HG03025 (cell line): ENCODE results near the gene PALM3.
"Not testable (repeated sequence)": the region's sequence is repeated elsewhere in the genome, so short reads cannot be mapped to it uniquely, and the experiment has no call there.

Experiments
- ATAC-seq: cut with Tn5 transposase; IDR thresholded peaks from one replicate; pipeline ENCODE4 v1.9.1; 2021; ENCODE audit warnings: mild to moderate bottlenecking, moderate library complexity; ENCODE audit not compliant: unreplicated experiment, low FRiP score

PALM3 gene

GRCh38 chr19:14039181-14039580 is 22.7 kb downstream of the PALM3 start:
- ATAC-seq: no peak

- no peak for ATAC-seq
Measured at GRCh38 chr19:14035706-14036105, 26.2 kb downstream of the PALM3 start.

- ATAC-seq: not testable (repeated sequence)
Measured at GRCh38 chr19:14035159-14035558, 26.7 kb downstream of the PALM3 start.

- no peak for ATAC-seq
Measured at GRCh38 chr19:14033946-14034345, 27.9 kb downstream of the PALM3 start.

GRCh38 chr19:14031719-14032480 is 30.0 kb downstream of the PALM3 start, which contains the start of gene IL27RA:
Gene IL27RA (plus strand): TSS chr19:14031762. CDS start chr19:14031873, 111 bp downstream.
- no peak for ATAC-seq

GRCh38 chr19:14030997-14031718 is 30.7 kb downstream of the PALM3 start:
- ATAC-seq: no peak

- no peak for ATAC-seq
Measured at GRCh38 chr19:14028901-14029300, 33.0 kb downstream of the PALM3 start.

GRCh38 chr19:14027856-14028450 is 33.9 kb downstream of the PALM3 start, which contains the start of gene RLN3:
Gene RLN3 (plus strand): TSS chr19:14028148. CDS start chr19:14028205, 57 bp downstream.
- no peak for ATAC-seq

GRCh38 chr19:14026652-14027192 is 35.2 kb downstream of the PALM3 start:
- not testable (repeated sequence) for ATAC-seq

GRCh38 chr19:14023404-14024235 is 38.3 kb downstream of the PALM3 start:
- ATAC-seq: no peak

- no peak for ATAC-seq
Measured at GRCh38 chr19:14022469-14022868, 39.4 kb downstream of the PALM3 start.

GRCh38 chr19:14021474-14021873 is 40.4 kb downstream of the PALM3 start:
- no peak for ATAC-seq

- ATAC-seq: not testable (repeated sequence)
Measured at GRCh38 chr19:14019739-14020138, 42.1 kb downstream of the PALM3 start.

- no peak for ATAC-seq
Measured at GRCh38 chr19:14019100-14019499, 42.8 kb downstream of the PALM3 start.

- ATAC-seq: peak; percentile 68
Measured at GRCh38 chr19:14015524-14016035, 46.3 kb downstream of the PALM3 start.

- no peak for ATAC-seq
Measured at GRCh38 chr19:14012378-14012915, 49.4 kb downstream of the PALM3 start.

GRCh38 chr19:14006766-14007562 is 54.9 kb downstream of the PALM3 start:
- peak; percentile 36 for ATAC-seq

GRCh38 chr19:14006085-14006765 is 55.7 kb downstream of the PALM3 start, which contains the start of gene RFX1:
Gene RFX1 (minus strand): TSS chr19:14006320. CDS start chr19:13993843, 12,477 bp downstream.
- peak; percentile 66 for ATAC-seq
